IMR-90 (cell line): ENCODE data around the gene PPP1R13L.

Experiments
- CEBPB ChIP-seq: IDR thresholded peaks from 2 replicates; pipeline ENCODE4 v1.6.1; 2012; ENCODE audit warnings: low read depth, low read length, improper control_type of control experiment
- CHD1 ChIP-seq: IDR thresholded peaks from 2 replicates; pipeline ENCODE4 v1.6.1; 2012; ENCODE audit warnings: low read depth, low read length, improper control_type of control experiment
- FOS ChIP-seq: fragments of 150-350 bp; IDR thresholded peaks from 2 replicates; pipeline ENCODE4 v1.6.1; 2016; ENCODE audit warnings: low read depth, low read length
- MXI1 ChIP-seq: IDR thresholded peaks from 2 replicates; pipeline ENCODE4 v1.6.1; 2012; ENCODE audit warnings: low read depth, mild to moderate bottlenecking, low read length, moderate library complexity, borderline replicate concordance
- POLR2A ChIP-seq: IDR thresholded peaks from 2 replicates; pipeline ENCODE4 v1.6.1; 2012; ENCODE audit warnings: mild to moderate bottlenecking, low read depth, low read length
- RAD21 ChIP-seq: IDR thresholded peaks from 2 replicates; pipeline ENCODE4 v1.6.1; 2012; ENCODE audit warnings: low read length, improper control_type of control experiment
- USF2 ChIP-seq: fragments of 150-350 bp; IDR thresholded peaks from 2 replicates; pipeline ENCODE4 v1.6.1; 2017; ENCODE audit warnings: mild to moderate bottlenecking, antibody characterized with exemption, low read length, low read depth
- TF ChIP-seq, protein P1 (sequence below): conservative IDR thresholded peaks from 2 replicates; pipeline ENCODE4 v1.5.1; 2012; ENCODE audit warnings: mild to moderate bottlenecking, low read depth, low read length, improper control_type of control experiment

DNA sequence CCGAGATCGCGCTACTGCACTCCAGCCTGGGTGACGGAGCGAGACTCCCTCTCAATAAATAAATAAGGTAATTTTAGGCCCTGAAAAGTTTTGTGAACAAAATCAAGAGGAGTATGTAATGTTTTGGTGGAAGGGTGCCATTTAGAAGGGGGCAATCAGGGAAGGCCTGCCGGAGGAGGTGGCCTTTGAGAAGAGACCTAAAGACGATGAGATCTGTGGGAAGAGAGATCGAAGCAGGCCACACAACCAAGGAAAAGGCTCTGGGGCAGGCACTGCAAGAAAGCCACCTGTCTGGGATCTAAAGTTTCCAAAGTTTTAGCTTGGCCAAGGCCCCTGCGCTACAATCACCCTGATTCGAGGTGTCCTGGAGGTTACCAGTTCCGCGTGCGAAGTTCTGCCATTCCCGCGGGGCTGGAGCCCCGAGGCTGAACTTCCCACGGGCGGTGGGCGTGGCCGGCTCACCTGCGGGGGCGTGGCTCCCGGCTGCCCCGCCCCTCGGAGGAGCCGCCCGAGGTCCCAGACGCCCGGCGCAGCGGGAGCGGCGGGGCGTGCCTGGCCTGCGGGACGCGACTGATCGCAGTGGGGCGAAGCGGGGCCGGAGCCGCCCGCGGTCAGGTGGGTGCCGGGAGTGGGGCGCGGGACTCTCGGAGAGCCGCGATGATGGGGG lies 64.5 kb downstream of the PPP1R13L start, which contains the start of gene KLC3:
- TF ChIP-seq CEBPB: no peak
- TF ChIP-seq, protein P1, sequence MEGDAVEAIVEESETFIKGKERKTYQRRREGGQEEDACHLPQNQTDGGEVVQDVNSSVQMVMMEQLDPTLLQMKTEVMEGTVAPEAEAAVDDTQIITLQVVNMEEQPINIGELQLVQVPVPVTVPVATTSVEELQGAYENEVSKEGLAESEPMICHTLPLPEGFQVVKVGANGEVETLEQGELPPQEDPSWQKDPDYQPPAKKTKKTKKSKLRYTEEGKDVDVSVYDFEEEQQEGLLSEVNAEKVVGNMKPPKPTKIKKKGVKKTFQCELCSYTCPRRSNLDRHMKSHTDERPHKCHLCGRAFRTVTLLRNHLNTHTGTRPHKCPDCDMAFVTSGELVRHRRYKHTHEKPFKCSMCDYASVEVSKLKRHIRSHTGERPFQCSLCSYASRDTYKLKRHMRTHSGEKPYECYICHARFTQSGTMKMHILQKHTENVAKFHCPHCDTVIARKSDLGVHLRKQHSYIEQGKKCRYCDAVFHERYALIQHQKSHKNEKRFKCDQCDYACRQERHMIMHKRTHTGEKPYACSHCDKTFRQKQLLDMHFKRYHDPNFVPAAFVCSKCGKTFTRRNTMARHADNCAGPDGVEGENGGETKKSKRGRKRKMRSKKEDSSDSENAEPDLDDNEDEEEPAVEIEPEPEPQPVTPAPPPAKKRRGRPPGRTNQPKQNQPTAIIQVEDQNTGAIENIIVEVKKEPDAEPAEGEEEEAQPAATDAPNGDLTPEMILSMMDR: no peak
- no peak for TF ChIP-seq POLR2A
- no peak for TF ChIP-seq MXI1
- no peak for TF ChIP-seq FOS
- TF ChIP-seq USF2: no peak
- TF ChIP-seq CHD1: no peak
- TF ChIP-seq RAD21: no peak
